Measurements from ENCODE around the gene BRF1. TPM values are rescaled to one million over a fixed set of nuclear protein-coding genes. Genes with fewer than 3 reads are reported as not detected.

The BRF1 gene
- total RNA-seq, 1 experiment from 2014 or later: 17.1 TPM

GRCh38 chr14:105201156-105201924 is 99.5 kb downstream of the BRF1 start:
- no peak for DNase-seq (ENCODE audit: extremely low read depth, low read depth)

GRCh38 chr14:105200641-105201040 is 100.2 kb downstream of the BRF1 start:
- DNase-seq (ENCODE audit: extremely low read depth, low read depth): no peak

DNA sequence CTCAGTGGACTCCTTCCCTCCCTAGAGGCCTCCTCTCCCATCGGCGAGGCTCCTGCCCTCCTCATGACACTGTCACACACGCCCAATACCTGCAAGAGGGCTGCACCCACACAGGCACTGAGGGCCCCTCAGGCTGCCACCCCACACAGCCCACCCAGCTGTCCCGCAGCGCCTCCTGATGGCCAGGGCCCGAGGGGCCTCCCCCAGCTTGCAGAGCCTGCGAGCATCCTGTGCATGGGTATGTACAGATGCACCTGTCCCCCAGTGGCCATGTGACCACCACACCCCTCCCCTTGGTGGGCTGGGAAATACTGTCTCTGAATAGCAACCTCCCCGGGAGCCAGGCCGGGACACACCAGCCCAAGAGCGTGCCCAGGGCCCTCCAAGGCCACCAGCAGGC is 100.7 kb downstream of the BRF1 start:
- no peak for DNase-seq (ENCODE audit: extremely low read depth, low read depth)

DNA sequence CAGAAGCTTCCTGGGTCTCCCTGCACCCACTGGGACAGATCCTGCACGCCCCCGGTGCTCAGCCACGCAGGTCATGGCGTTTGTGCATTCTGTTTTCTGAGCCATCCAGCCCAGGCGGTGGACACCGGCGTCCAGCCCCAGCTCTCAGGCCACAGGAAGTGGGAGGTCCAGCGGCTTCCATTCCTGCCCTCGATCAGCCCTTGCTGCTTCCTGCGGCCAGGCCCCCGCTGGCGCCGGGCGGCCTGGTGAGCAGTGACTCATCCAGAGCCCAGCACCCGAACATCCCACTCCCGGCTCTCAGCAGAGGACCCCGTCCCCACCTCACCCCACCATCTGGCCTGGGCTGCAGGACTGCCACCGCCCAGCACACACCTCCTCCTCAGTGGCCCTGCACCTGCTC is 101.7 kb downstream of the BRF1 start:
- DNase-seq (ENCODE audit: extremely low read depth, low read depth): no peak

DNA sequence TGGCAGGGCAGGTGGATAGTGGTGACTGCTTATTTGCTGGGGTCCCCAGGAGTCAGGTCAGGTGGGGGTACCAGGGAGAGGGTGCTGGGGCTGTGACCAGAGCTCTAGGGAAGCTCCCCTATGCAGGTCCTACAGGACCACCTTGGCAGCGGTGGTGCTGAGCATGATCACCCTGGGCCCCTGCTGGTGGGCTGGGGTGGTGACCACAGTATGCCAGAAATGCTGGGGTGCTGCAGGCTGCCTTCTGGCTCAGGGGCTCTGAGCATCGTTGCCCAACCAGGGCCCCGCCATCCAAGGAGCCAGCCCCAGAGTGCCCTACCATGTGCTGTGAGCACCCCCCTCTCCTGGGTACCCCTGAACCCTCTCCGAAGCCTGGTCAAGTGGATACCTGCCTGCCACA is 102.2 kb downstream of the BRF1 start:
- DNase-seq (ENCODE audit: extremely low read depth, low read depth): no peak

GRCh38 chr14:105197211-105197641 is 103.6 kb downstream of the BRF1 start:
- no peak for DNase-seq (ENCODE audit: extremely low read depth, low read depth)

DNA sequence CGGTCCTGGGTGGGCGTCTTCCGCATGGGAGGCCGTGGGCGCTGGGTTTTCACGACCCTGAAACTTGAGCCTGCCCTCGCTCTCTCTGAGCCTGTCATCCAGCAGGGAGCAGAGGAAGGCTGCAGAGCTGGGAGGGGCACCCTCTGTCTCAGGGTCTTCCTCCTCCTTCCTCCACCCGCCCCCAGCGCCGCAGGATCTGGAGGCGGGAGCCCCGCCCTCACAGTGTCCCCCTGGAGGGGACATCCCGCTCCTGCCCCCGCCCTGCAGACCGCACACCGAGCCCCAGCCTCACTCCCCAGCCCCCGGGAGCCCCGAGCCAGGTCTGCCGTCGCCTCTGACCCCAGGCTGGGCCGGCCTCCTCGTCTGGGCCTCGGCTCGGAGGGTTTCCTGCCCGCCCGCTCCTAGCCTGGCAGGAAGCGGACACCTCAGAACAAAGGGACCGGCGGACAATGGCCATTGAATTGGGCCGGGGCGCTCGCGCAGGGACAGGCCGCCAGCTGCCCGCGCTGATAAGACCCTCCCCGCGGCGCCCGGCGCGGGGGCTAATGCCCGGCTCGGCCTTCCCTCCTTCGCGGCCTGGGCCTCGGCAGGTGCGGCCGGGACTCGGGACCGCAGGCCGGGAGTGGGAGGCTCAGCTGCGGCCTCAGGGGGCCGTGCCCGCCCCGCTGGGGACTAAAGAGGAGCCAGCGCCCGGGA is 104.4 kb downstream of the BRF1 start:
- no peak for DNase-seq (ENCODE audit: extremely low read depth, low read depth)

GRCh38 chr14:105195522-105196264 is 105.1 kb downstream of the BRF1 start:
- no peak for DNase-seq (ENCODE audit: extremely low read depth, low read depth)

DNA sequence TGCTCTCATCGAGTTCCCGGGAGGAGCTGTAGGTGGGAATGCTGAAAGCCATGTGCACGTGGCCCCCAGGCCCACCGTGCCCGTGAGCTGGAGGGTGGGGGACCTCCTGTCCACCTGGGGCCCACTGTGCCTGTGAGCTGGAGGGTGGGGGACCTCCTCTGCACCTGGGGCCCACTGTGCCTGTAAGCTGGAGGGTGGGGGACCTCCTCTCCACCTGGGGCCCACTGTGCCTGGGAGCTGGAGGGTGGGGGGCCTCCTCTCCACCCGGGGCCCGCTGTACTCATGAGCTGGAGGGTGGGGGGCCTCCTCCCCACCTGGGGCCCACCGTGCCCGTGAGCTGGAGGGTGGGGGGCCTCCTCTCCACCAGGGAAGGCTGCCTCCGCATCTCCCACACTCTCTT is 105.8 kb downstream of the BRF1 start:
- no peak for DNase-seq (ENCODE audit: extremely low read depth, low read depth)

- no peak for DNase-seq (ENCODE audit: extremely low read depth, low read depth)
Observed at GRCh38 chr14:105193916-105194782, 106.7 kb downstream of the BRF1 start.

GRCh38 chr14:105192866-105193731 is 107.7 kb downstream of the BRF1 start:
- DNase-seq (ENCODE audit: extremely low read depth, low read depth): no peak

DNA sequence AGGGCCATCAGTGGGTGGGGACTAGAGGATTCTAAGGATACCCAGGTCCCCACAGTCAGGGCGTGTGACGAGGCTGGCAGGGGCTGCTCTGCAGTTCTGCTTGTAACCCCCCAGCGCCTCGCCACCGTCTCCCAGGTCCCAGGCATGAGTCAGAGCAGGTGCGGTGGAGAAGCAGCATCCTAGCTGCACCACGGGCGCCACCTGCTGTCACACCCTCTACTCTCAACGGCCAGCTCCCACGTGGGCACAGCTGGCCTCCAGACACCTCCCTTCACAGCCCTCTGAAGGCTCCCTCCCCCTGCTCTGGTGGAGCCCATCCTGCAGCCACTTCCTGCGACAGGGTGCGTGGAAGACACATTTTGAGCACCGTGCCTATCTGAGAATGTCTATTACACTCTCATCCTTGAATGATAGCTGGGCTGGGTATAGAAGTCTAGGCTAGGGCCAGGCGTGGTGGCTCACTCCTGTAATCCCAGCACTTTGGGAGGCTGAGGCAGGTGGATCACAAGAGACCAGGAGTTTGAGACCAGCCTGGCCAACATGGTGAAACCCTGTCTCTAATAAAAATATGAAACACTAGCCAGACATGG is 112.8 kb downstream of the BRF1 start:
- DNase-seq (ENCODE audit: extremely low read depth, low read depth): no peak

DNA sequence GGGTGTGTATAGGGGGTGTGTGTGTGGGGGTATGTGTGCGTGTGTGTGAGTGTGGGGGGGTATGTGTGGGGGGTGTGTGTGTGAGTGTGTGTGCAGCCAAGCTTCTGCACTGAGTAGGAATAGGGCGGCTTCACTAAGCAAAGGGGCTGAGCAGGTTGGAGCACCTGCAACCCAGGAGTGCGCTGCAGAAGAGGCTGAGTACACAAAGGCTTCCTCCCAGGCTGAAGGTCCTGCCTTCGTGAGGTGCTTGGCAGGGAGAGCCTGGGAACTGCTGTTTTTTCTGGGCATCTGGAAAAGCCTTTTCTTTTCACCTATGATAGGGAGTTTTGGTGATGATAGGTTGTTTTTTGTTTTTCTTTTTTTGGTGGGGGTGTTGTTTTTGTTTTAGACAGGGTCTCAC is 113.7 kb downstream of the BRF1 start:
- no peak for DNase-seq (ENCODE audit: extremely low read depth, low read depth)

DNA sequence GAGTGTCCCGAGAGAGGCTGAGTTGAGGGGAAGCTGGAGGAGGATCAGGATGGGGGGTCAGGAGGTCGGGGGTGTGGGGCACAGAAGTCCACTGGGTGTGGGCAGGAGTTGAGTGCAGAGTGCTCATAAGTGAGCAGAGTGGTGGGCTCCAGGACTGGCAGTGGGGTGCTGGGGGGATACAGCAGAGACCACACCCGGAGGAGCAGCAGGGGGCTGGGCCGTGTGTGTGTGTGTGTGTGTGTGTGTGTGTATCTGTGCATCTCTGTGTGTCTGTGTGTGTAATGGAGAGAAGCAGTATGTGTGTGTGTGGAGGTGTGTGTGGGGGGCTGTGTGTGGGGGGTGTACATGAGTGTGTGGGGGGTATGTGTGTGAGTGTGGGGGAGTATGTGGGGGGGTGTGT is 114.8 kb downstream of the BRF1 start:
- DNase-seq (ENCODE audit: extremely low read depth, low read depth): no peak

DNA sequence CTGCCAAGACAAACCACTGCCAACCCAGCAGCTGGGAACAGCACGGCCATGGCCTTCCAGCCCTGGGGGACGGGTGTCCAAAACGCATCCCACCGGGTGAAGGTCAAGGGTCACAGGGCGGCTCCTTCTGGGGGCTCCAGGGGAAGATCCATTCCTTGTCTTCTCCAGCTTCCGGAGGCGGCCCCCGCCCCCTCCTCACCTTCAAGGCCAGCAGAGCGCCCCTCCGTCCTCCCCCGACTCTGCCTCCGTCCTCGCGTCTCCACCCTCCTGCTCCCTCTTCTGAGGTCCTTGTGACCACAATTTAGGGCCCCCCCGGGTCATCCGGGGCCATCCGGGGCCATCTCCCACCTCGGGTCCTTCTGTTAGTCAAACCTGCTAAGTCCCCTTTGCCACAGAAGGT is 115.8 kb downstream of the BRF1 start:
- DNase-seq (ENCODE audit: extremely low read depth, low read depth): no peak

DNA sequence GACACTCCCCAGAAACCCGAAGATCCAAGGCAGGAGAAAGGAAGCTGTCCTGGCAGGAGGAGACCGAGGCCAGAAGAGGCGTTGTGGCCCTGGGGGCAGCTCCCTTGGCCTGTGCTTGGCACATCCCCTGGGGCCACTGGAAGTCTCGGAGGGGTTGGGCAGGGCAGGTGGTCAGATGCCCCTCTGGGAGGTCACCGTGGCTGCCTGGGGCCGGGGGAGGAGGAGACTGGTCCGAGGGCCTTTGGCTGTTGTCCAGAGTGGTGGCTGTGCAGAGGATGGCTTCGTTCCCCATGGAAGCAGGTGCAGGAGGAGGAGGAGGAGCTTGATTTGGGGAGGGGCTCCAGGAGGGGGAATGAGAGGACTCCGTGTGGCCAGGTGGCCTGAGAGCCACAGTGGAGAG is 116.3 kb downstream of the BRF1 start:
- no peak for DNase-seq (ENCODE audit: extremely low read depth, low read depth)

- DNase-seq (ENCODE audit: extremely low read depth, low read depth): no peak
Observed at GRCh38 chr14:105182296-105183020, 118.3 kb downstream of the BRF1 start.

DNA sequence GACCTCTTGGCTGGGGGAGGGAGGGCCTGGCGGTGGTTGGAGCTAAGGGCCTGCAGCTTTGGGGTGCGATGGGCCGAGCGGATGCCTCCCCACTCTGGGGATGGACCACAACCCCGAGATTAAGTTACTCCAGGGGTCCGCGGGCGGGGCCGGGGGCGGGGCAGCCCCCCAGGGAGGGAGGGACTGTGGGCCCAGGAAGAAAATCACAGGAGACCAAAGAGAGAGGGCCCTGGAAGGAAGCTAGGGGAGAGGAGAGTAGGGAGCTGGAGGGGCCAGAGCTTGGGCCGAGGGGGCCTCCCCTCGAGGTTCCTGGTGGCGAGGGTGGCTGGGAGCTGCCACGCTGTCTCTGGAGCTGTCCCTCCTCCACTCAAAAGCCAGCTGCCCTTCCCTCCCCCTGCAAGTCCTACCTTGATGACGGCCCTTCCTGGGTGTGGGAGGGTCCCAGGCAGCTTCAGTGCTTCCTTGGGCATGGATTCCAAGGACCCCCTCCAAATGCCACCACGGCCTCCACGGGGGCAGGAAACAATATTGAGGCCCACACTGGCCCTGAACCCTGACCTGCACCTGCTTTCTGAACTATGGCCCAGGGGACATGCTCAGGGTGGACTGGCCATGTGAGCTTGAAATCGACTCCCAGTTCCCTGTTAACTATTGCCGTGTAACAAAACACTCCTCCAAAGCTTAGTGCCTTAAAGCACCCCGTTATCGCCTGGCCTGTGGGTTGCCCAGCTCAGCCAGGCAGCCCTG is 119.1 kb downstream of the BRF1 start:
- no peak for DNase-seq (ENCODE audit: extremely low read depth, low read depth)

Measured in NCI-H460 (cell line).